Gastrocnemius medialis (tissue), 4 donors: Measurements from ENCODE around the gene BRWD1.

Experiments used
- POLR2A ChIP-seq, 2 donors: fragments of 450-650 bp; IDR thresholded peaks; one replicate each; pipeline ENCODE4 v1.6.1; 2017; ENCODE audit warnings: antibody characterized with exemption in 2 of 2, mild to moderate bottlenecking in 2 of 2, moderate library complexity in 2 of 2
- TF ChIP-seq, protein P1 (sequence below), 5 experiments: fragments of 450-650 bp in 3 of 5; fragments of 200-600 bp in 2 of 5; sonication (generic) in 2 of 5; IDR thresholded peaks in 4 of 5; conservative IDR thresholded peaks in 1 of 5; 1 replicate in 4 of 5; 2 replicates in 1 of 5; pipeline ENCODE4 v1.5.1; 2016 to 2019; ENCODE audit warnings: antibody characterized with exemption in 5 of 5, mild to moderate bottlenecking in 3 of 5, moderate library complexity in 3 of 5

DNA sequence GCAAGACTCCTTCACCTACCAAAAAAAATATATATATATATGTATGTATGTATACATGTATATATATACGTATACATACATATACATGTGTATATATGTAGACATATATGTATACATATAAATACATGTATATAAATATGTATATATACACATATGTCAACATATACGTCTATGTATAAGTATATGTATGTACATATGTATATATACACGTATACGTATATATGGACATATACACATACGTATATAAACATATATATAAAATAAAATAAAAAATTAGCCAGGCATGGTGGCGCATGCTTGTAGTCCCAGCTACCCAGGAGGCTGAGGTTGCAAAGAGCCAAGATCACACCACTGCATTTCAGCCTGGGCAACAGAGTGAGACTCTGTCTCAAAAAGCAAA, 31.6 kb downstream of the BRWD1 start:
- TF ChIP-seq, protein P1, sequence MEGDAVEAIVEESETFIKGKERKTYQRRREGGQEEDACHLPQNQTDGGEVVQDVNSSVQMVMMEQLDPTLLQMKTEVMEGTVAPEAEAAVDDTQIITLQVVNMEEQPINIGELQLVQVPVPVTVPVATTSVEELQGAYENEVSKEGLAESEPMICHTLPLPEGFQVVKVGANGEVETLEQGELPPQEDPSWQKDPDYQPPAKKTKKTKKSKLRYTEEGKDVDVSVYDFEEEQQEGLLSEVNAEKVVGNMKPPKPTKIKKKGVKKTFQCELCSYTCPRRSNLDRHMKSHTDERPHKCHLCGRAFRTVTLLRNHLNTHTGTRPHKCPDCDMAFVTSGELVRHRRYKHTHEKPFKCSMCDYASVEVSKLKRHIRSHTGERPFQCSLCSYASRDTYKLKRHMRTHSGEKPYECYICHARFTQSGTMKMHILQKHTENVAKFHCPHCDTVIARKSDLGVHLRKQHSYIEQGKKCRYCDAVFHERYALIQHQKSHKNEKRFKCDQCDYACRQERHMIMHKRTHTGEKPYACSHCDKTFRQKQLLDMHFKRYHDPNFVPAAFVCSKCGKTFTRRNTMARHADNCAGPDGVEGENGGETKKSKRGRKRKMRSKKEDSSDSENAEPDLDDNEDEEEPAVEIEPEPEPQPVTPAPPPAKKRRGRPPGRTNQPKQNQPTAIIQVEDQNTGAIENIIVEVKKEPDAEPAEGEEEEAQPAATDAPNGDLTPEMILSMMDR (IDR thresholded peaks at IDR 0.05 in 4 of 5, conservative IDR thresholded peaks at IDR 0.05 in 1 of 5) = no peak
- no peak for TF ChIP-seq POLR2A (IDR thresholded peaks at IDR 0.05)
